ENCODE data around the gene C1orf105.

GRCh38 chr1:172381946-172382345 lies 38.5 kb upstream of the C1orf105 start:
- TF ChIP-seq EP300 (IDR thresholded peaks at IDR 0.05): no peak
- TF ChIP-seq CTCF (IDR thresholded peaks at IDR 0.05): no peak
